ENCODE measurements around the gene TRAIP. TPM values are rescaled to one million over a fixed set of nuclear protein-coding genes. Genes with fewer than 3 reads are reported as not detected.
"Not testable (repeated sequence)": the region's sequence is repeated elsewhere in the genome, so short reads cannot be mapped to it uniquely, and the experiment has no call there.

Gene TRAIP
- polyA plus RNA-seq, 1 donor, result 4.8 TPM

GRCh38 chr3:49790626-49791411 is 65.5 kb downstream of the TRAIP start:
- DNase-seq, result no peak

- no peak for DNase-seq
Measured at GRCh38 chr3:49788056-49788455, 68.3 kb downstream of the TRAIP start.

DNA sequence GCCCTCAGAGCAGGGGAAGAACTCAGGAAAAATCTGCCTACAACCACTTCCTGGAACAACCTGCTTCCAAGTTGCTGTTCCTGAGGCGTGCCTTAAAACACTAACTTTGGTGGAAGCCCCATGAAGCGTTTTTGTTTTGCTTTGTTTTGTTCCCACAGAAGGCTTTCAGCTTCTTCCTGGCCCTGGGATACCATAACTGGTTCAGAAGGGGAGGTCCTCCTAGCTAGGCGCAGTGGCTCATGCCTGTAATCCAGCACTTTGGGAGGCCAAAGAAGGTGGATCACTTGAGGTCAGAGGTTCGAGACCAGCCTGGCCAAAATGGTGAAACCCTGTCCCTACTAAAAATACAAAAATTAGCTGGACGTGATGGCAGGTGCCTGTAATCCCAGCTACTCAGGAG is 68.8 kb downstream of the TRAIP start:
- DNase-seq, result no peak

GRCh38 chr3:49787182-49787464 is 69.2 kb downstream of the TRAIP start:
- no peak for DNase-seq

DNA sequence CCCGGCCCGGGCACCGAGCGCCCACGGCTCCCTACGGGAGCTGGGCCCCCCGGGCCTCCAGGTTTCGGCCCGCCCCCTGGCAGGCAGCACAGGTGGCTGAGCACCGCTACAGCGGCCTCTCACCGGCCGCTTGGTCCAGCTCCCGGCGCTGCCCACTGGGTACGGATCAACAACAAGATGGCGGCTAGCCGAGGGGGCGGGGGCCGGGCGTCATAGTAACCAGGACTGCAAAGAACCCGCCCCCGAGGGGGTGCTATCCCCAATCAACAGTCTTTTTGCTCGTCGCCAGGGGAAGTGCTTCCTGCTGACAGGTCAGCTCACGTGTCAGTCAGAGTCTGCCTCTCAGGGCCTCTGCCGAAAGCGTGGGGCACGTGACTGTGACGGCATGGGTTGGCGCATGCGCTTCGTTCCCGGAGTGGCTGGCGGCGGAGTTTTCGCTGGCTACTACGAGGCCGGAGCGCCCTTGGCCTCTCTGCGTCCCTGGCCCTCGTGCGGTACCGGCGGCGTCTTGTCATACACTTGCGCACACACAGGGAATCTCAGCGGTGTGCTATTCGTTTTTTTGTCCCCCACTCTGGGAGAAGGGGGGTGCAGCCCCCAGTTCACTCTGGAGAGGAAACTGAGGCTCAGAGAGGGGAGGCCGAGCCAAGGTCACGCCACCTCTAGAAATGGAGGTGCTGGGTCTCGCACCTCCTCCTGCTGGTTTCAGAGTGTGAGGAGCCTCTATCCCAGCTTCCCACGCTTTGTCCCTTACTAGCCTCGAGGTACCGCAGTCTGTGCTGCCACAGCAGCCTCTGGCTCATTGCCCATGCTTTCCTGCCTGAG is 69.8 kb downstream of the TRAIP start, which contains the start of gene IP6K1:
IP6K1 (minus strand) TSS at position 186 of the 825 bp plus-strand sequence. CDS start 38,502 bp downstream, outside the sequence.
- peak; percentile 100 for DNase-seq

- peak; percentile 18 for DNase-seq
Measured at GRCh38 chr3:49785565-49786356, 70.6 kb downstream of the TRAIP start.

DNA sequence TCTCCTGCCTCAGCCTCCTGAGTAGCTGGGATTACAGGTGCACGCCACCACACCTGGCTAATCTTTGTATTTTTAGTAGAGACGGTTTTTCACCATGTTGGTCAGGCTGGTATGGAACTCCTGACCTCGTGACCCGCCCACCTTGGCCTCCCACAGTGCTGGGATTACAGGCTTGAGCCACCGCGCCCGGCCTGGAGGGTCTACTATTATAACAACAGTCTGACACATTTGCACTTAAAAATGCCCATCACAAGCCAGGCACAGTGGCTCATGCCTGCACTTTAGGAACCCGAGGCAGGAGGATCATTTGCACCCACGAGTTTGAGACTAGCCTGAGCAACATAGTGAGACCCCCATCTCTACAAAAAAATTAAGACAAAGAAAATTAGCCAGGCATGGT is 74.1 kb downstream of the TRAIP start:
- not testable (repeated sequence) for DNase-seq

DNA sequence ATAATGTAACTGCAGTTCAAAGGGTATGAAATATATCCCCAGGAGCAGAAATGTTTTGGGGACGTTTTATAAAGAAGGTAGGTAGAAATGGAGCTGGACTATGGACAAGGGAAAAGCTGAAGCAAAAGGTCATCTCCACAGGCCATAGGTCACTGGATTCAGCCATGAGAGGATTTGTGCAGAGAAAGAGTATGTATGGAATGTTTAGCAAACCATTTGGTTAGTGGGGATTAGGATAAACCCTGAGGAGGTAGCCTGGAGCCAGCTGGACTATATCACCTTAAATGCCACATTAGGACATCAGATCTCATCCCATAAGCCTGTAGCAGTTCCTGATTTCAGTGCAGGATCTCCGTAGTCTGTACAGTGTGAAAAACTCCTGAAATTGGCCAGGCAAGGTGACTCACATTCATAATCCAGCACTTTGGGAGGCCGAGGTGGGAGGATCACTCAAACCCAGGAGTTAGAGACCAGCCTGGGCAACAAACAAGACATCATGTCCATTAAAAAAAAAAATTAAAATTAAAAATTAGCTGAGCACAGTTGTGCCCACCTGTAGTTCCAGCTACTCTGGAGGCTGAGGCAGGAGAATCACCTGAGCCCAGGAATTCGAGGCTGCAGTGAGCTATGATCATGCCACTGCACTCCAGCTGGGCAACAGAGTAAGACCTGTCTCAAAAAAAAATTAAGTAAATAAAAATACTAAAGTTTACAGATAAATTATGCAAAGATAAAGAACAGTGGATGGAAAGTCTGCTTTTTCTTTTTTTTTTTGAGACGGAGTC is 74.8 kb downstream of the TRAIP start:
- no peak for DNase-seq

DNA sequence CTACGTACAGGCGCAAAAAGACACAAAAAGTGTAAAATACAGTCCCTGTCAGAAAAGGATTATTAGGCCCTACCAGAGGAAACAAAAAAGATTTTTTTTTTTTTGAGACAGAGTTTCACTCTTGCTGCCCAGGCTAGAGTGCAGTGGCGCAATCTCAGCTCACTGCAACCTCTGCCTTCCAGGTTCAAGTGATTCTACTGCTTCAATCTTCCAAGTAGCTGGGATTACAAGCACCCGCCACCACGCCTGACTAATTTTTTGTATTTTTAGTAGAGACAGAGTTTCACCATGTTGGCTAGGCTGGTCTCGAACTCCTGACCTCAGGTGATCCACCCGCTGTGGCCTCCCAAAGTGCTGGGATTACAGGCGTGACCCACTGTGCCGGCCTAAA is 75.4 kb downstream of the TRAIP start:
- not testable (repeated sequence) for DNase-seq

DNA sequence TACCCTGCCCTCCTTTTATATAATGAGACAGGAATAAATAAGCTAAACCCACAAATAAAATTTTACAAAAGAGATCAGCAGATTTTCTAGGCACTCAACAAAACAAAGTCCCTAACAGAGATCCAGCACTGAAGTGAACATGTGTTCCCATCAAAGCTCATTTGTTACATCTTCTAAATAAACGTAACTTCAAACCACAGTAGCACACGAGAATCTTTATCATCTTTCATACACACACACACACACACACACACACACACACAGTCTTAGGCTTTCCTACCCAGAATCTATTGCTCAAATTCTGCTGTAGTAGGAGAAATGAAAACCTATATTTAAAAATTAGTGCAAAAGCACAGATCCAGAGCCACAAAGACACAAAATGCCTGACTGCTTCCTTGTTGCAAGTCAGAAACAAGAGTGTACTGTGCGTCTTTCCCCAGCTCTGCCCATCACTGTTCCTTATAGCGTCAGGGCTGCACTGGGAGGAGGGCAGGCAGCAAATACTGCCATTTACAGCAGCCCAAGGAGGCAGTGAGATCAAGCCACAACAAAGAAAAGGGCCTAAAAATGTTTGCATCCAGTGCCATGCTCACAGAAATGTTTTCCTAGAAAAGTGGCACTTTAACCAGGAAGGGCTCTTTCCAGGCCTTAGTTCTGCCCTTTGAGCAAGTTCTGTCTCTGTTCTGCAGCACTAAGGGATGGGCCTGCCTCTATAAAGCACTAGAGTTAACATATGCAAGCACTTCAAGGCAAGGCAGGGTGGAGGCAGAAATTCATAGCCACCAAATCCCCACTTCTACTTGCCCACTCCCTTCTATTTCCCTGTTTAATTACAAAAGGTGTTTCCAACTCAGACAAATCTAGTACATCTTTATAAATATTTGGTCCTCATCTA is 76.0 kb downstream of the TRAIP start:
- DNase-seq, result no peak

GRCh38 chr3:49779358-49780079 is 76.8 kb downstream of the TRAIP start:
- no peak for DNase-seq

Other genes starting within 250 kb of the TRAIP start
- gene APEH, start 182.2 kb downstream of the TRAIP start, polyA plus RNA-seq (ENCODE audit: insufficient read length), result 66.4 TPM
- 16.7 TPM for gene MST1, start 167.1 kb downstream of the TRAIP start, polyA plus RNA-seq (ENCODE audit: insufficient read length)
- gene RNF123, start 167.0 kb downstream of the TRAIP start, polyA plus RNA-seq (ENCODE audit: insufficient read length), result 56.9 TPM
- 4.8 TPM for gene AMIGO3, start 136.9 kb downstream of the TRAIP start, polyA plus RNA-seq (ENCODE audit: insufficient read length)
- 10.9 TPM for gene GMPPB, start 132.6 kb downstream of the TRAIP start, polyA plus RNA-seq (ENCODE audit: insufficient read length)
- 22.7 TPM for gene IP6K1, start 70.0 kb downstream of the TRAIP start, polyA plus RNA-seq (ENCODE audit: insufficient read length)
- not detected for gene CDHR4, start 56.7 kb downstream of the TRAIP start, polyA plus RNA-seq (ENCODE audit: insufficient read length)
- gene INKA1, start 53.3 kb downstream of the TRAIP start, polyA plus RNA-seq (ENCODE audit: insufficient read length), result 7.4 TPM
- 20.5 TPM for gene UBA7, start 42.6 kb downstream of the TRAIP start, polyA plus RNA-seq (ENCODE audit: insufficient read length)
- gene CAMKV, start 13.3 kb upstream of the TRAIP start, polyA plus RNA-seq (ENCODE audit: insufficient read length), result 0.09 TPM
- 4.4 TPM for gene MST1R, start 47.3 kb upstream of the TRAIP start, polyA plus RNA-seq (ENCODE audit: insufficient read length)
- gene MON1A, start 73.2 kb upstream of the TRAIP start, polyA plus RNA-seq (ENCODE audit: insufficient read length), result 9.7 TPM
- 74.8 TPM for gene RBM6, start 83.6 kb upstream of the TRAIP start, polyA plus RNA-seq (ENCODE audit: insufficient read length)
- gene RBM5, start 232.4 kb upstream of the TRAIP start, polyA plus RNA-seq (ENCODE audit: insufficient read length), result 179 TPM

Data from hindlimb muscle (tissue), 1 donor.